Measurements from ENCODE around the gene DOCK8.

GRCh38 chr9:312596-313320, 98.1 kb downstream of the DOCK8 start:
- TF ChIP-seq CTCF (IDR thresholded peaks at IDR 0.05) (no peak), POLR2A (IDR thresholded peaks at IDR 0.05) (no peak)
